ENCODE measurements around the gene ANGPTL2. TPM values are rescaled to one million over a fixed set of nuclear protein-coding genes. Genes with fewer than 3 reads are reported as not detected.

The ANGPTL2 gene
- total and polyA plus RNA-seq, 4 donors: 0.93 to 3.2 (median 1.9) TPM

DNA sequence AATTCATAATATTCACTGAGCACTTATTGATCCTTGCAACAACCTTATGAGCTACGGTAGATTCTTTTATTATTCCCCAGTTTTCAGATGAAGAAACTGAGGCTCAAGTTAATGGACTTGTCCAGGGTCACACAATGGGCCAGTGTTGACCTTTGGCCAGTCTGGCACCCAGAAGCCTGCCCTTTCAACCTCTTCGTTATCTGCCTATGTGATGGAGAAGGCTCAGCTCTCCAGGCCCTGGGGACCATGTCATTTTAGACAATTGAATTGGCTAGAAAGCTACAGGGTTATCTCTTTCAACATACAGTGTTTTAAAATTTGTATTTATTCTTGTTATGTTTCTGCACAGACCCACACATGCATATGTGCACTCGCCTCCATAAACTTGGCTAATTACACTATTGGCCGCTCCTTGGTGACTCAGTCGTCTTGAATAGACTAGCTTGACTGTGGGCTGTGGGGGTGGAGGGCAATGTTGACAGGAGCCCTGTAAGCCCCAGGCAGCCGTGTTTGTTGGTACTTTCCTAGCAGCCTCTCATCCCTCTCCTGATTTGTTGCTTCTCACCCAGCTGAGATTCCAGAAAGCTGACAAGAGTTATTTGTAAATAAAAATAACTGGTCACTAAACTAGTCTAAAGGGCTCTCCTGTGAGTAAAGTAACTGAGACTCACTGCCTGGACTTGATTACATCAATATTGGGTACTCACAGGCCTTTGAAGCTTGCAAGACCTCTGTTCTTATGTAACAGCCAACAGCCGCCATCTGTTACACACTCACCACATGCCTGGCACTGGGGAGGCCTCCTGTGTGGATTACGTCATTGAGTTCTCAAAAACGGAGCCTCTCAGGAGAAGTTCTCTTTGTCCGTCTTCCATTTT, 8.5 kb upstream of the ANGPTL2 start:
- H3K27ac ChIP-seq (ENCODE audit: low read depth in 1 of 2, low read length in 2 of 2): peak overlapping the region; percentile 10 to 82
- H3K4me3 ChIP-seq (ENCODE audit: low read depth in 1 of 3, low read length in 3 of 3): no peak overlapping the region
- 82% methylated on average over 10 of the region's 10 CpGs for WGBS
- no peaks in the 10 kb centered on the region for H3K9me3 ChIP-seq (ENCODE audit: control insufficient read depth in 4 of 4, low read length in 3 of 4)
- DNase-seq (ENCODE audit: low spot score): no peak
- peaks cover 0 to 26% (median 16%) of the 10 kb centered on the region in 4 donors for H3K4me1 ChIP-seq (ENCODE audit: control insufficient read depth in 4 of 4, insufficient read depth in 4 of 4, low read length in 3 of 4)
- no peak for TF ChIP-seq FOXA2 (IDR thresholded peaks at IDR 0.05)
- TF ChIP-seq FOXA1 (IDR thresholded peaks at IDR 0.05): no peak
- TF ChIP-seq TAF1 (conservative IDR thresholded peaks at IDR 0.05): no peak
- TF ChIP-seq NR2F2 (IDR thresholded peaks at IDR 0.05): no peak
- TF ChIP-seq HNF4G (IDR thresholded peaks at IDR 0.05): no peak
- no peak for TF ChIP-seq ZBTB33 (IDR thresholded peaks at IDR 0.05)
- no peak for TF ChIP-seq RXRA (IDR thresholded peaks at IDR 0.05)
- TF ChIP-seq, protein P1, sequence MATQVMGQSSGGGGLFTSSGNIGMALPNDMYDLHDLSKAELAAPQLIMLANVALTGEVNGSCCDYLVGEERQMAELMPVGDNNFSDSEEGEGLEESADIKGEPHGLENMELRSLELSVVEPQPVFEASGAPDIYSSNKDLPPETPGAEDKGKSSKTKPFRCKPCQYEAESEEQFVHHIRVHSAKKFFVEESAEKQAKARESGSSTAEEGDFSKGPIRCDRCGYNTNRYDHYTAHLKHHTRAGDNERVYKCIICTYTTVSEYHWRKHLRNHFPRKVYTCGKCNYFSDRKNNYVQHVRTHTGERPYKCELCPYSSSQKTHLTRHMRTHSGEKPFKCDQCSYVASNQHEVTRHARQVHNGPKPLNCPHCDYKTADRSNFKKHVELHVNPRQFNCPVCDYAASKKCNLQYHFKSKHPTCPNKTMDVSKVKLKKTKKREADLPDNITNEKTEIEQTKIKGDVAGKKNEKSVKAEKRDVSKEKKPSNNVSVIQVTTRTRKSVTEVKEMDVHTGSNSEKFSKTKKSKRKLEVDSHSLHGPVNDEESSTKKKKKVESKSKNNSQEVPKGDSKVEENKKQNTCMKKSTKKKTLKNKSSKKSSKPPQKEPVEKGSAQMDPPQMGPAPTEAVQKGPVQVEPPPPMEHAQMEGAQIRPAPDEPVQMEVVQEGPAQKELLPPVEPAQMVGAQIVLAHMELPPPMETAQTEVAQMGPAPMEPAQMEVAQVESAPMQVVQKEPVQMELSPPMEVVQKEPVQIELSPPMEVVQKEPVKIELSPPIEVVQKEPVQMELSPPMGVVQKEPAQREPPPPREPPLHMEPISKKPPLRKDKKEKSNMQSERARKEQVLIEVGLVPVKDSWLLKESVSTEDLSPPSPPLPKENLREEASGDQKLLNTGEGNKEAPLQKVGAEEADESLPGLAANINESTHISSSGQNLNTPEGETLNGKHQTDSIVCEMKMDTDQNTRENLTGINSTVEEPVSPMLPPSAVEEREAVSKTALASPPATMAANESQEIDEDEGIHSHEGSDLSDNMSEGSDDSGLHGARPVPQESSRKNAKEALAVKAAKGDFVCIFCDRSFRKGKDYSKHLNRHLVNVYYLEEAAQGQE (IDR thresholded peaks at IDR 0.05): no peak
- TF ChIP-seq YY1 (IDR thresholded peaks at IDR 0.05): no peak
- TF ChIP-seq RAD21 (IDR thresholded peaks at IDR 0.05): no peak
- no peak for TF ChIP-seq GABPA (IDR thresholded peaks at IDR 0.05 in 1 of 2, conservative IDR thresholded peaks at IDR 0.05 in 1 of 2)
- no peak for TF ChIP-seq CTCF (IDR thresholded peaks at IDR 0.05; ENCODE audit: low read depth, low read length, missing input control)
- no peak for TF ChIP-seq JUND (IDR thresholded peaks at IDR 0.05)
- TF ChIP-seq SP1 (IDR thresholded peaks at IDR 0.05): no peak
- no peak for TF ChIP-seq HNF4A (conservative IDR thresholded peaks at IDR 0.05)
- no peak overlapping the region for H3K9ac ChIP-seq (ENCODE audit: low read depth in 1 of 2, low read length in 2 of 2)
- H3K27me3 ChIP-seq (ENCODE audit: control insufficient read depth in 4 of 4, insufficient read depth in 4 of 4, low read length in 3 of 4): no peaks in the 10 kb centered on the region
- no peaks in the 10 kb centered on the region for H3K36me3 ChIP-seq (ENCODE audit: control insufficient read depth in 4 of 4, insufficient read depth in 3 of 4, low read depth in 1 of 4, low read length in 3 of 4)

DNA sequence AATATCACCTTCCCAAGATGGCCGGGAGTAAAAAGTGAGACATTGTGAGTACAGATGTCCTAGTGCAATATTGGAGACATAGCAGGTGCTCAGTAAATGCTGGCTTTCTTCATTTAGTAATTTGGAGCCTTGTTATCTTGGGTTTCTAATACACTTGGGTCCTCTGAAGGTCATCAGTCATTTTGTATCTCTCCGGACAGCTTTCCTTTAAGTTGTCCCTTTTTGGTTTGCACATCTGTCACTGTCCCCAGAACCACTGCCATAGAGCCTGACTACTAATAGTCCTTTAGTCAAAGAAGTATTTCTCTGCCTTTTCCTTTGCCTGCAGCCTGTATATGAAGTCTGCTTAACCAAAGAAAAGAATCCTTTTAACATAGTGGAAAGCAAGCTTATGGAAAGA, 7.8 kb upstream of the ANGPTL2 start:
- H3K27ac ChIP-seq (ENCODE audit: low read depth in 1 of 2, low read length in 2 of 2): no peak overlapping the region
- H3K9me3 ChIP-seq (ENCODE audit: control insufficient read depth in 4 of 4, low read length in 3 of 4): no peaks in the 10 kb centered on the region
- no peaks in the 10 kb centered on the region for H3K27me3 ChIP-seq (ENCODE audit: control insufficient read depth in 4 of 4, insufficient read depth in 4 of 4, low read length in 3 of 4)
- no peaks in the 10 kb centered on the region for H3K36me3 ChIP-seq (ENCODE audit: control insufficient read depth in 4 of 4, insufficient read depth in 3 of 4, low read depth in 1 of 4, low read length in 3 of 4)
- WGBS: 93% methylated on average over 2 of the region's 2 CpGs
- no peak overlapping the region for H3K9ac ChIP-seq (ENCODE audit: low read depth in 1 of 2, low read length in 2 of 2)
- no peak overlapping the region for H3K4me3 ChIP-seq (ENCODE audit: low read depth in 1 of 3, low read length in 3 of 3)
- DNase-seq (ENCODE audit: low spot score): no peak
- peaks cover 0 to 26% (median 16%) of the 10 kb centered on the region in 4 donors for H3K4me1 ChIP-seq (ENCODE audit: control insufficient read depth in 4 of 4, insufficient read depth in 4 of 4, low read length in 3 of 4)
- TF ChIP-seq EGR1 (IDR thresholded peaks at IDR 0.05; ENCODE audit: low read depth in 2 of 2) (no peak), FOXA2 (IDR thresholded peaks at IDR 0.05) (no peak), HNF4A (conservative IDR thresholded peaks at IDR 0.05) (no peak), RXRA (IDR thresholded peaks at IDR 0.05) (no peak), ATF3 (IDR thresholded peaks at IDR 0.05) (no peak), TAF1 (conservative IDR thresholded peaks at IDR 0.05) (no peak), JUND (IDR thresholded peaks at IDR 0.05) (no peak), RAD21 (IDR thresholded peaks at IDR 0.05) (no peak)
- TF ChIP-seq, protein P1 (IDR thresholded peaks at IDR 0.05): no peak
- TF ChIP-seq, protein P2, sequence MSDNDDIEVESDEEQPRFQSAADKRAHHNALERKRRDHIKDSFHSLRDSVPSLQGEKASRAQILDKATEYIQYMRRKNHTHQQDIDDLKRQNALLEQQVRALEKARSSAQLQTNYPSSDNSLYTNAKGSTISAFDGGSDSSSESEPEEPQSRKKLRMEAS (IDR thresholded peaks at IDR 0.05): no peak
